Superior temporal gyrus (tissue), 1 donor: ENCODE data around the gene ANXA8.

Experiments used
- DNase-seq: peaks from one replicate; pipeline ENCODE4 v3.0.0-alpha.2; 2016; ENCODE audit errors: extremely low spot score

The ANXA8 gene

DNA sequence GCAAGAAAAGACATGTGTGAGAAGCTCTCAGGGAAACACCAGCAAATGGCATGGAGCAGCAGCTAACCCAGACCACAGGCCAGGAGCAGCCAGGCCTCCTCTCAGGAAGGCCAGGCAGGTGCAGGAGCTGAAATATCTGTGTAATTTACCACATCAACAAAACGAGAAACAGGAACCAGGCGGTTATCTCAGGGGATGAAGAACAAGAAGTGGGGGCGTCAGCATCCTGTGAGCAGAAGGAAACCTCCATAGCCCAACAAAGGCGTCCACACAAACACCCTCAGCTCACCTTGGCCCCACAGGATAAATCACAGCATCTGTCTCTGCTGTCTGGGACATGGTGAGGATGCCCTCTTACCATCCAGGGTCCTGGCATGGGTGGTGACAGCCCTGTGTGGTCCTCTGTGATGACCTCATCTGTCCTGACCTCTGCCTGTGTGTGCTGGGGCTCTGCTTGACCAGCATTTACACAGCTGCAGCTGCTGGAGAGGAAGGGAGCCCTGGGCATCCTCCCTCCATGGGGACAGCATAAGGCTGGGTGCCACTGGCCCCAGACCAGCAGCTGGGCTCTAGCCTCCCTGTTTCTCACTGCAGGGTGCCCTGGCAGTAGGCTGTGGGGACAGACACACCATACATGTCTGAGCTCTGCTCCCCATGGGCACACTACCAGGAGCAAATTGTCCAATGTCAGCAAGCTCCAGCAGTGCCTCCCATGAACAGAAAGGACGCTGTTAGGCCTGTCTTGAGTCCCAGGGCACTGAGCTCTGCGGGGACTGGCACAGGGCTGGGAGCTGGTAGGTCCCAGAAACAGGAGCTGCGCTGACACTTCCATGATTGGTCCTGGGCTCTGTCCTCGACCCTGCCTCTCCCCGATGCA is 34.6 kb downstream of the ANXA8 start:
- peak; percentile 15 for DNase-seq

DNA sequence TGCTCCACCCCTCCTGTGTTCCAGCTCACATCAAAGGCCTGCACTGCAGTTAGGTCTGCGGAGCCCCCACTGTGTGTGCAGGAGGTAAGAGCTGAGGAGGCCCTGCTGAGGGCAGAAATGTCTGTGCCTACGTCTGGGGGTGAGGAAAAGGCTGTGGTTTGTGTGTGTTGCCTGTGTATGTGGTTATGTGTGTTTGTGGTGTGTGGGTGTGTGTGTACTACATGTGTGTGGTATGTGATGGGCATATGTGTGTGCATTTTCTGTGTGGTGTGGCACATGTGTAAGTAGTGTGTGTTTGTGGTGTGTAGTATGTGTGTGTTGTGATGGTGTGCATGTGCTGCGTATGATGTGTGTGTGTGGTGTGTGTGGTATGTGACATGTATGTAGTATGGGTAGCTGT is 36.2 kb downstream of the ANXA8 start:
- DNase-seq = no peak

DNA sequence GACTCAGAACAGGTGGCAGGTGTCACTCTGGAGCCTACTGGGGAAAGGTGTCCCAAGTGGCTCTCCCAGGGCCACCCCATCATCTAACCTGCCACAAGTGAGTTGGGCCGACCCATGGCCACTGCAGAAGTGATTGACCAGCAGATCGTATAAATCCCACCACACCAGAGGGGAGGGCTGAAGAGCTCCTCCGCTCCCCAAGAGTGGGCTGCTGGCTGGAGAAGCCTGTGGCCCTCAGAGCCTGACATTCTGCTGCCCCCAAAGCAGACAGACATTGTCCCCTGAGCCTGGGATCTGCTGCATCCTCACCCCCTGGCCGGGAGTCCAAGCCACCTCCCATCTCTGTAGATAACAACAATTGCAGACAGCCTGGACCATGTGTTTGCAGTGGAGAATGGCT is 36.7 kb downstream of the ANXA8 start:
- no peak for DNase-seq

DNA sequence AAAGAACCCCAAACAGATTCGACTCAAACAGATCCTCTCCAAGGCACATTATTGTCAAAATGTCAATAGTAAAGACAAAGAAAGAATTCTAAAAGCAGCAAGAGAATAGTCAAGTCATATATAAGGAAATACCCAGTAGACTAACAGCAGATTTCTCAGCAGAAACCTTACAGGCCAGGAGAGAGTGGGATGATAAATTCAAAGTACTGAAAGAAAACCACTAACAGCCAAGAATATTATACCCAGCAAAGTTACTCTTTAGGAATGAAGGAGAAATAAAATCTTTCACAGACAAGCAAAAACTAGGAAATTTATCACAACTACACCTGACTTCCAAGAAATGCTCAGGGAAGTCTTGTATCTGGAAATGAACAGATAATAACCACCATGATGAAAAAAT is 38.2 kb downstream of the ANXA8 start:
- DNase-seq = no peak

DNA sequence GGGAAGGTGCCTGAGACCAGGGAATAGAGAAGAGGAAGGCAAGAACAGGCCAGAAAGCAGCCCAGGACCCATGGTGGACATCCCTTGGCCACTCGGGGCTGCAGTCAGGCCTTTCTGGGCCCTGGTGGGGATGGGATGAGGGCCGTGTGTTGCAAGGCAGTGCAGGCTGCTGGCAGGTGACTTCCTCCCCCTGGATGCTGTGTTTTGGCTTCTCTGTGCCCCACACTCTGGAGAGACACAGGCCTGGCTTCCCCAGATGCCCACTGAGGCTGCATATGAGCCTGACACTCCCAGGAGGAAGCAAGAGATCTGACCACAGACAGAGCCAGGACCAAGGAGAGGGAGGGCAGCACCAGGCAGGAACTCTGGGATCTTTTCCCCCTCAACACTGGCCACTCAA is 39.9 kb downstream of the ANXA8 start:
- DNase-seq = no peak

DNA sequence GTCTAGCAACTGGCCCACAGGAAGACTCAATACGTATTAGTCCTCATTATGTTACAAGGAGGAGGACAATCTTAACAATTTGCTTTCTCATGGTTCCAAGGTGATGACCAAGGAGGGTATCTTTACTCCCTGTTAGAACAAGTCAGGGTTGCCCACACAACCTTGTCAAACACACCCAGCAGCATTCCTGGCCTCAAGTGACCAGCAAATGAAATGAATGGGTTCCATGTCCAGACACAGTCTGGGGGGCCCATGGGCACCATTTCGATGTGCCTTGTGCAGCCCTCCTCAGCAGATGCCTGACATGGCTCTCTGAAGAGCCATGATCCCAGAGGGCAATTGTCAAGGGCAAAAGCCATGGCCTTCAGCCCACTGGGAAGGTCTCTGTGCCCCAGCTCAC is 40.8 kb downstream of the ANXA8 start:
- DNase-seq = no peak

DNA sequence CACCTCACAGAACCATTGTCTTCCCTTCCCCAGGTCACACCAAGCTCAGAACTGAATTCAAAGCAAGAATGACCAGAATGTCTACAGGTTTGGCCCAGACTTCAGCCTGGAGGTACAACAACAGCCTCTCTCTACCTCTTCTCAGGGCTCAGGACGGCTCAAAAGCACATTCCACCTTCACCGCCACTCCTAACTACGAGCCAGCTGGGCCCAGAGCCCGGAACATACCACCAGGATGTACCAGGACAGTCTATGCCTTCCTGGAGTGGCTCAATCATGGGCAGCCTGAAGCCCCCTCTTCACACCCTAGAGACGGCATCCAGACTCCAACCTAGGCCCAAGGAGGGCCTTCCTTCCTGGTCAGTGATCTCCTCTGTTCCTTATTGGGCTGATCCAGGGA is 41.6 kb downstream of the ANXA8 start:
- DNase-seq = no peak

DNA sequence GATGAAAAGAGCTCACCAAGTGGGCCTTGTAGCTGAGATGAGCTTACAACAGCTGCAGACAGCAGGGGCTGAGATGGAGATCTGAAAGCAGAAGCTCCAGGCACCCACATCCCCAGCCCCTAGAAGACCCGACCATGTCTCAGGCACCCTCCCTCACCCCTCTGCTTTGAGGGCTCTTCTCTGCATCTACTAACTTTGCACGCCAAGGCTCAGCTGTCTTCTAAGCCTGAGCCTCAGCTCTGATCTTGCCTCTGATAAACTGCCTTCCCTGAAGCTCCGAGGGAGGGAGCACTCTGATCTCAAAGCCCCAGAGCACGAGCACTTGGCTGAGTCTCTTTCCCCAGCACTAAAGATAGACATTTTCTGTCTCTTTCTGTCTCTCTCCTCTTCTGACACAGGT is 42.0 kb downstream of the ANXA8 start:
- DNase-seq = no peak

DNA sequence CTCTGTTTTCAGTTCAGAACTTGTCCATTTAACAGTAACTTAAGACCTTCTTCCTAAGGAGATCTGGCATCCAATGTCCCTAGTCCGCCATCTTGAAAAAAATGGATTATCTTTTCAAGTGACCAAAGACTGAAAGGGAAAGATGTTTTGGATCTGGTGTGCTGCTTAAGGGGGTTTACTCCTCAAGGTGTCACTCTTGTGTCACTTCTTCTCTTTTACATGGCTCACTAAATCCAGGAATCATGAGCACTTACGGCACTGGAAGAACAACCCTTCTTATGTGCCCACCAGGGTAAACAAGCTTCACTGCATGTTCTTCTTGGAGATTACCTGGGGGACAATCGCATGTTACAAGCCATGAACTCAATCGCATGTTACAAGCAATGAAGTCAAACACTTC is 43.7 kb downstream of the ANXA8 start:
- no peak for DNase-seq

DNA sequence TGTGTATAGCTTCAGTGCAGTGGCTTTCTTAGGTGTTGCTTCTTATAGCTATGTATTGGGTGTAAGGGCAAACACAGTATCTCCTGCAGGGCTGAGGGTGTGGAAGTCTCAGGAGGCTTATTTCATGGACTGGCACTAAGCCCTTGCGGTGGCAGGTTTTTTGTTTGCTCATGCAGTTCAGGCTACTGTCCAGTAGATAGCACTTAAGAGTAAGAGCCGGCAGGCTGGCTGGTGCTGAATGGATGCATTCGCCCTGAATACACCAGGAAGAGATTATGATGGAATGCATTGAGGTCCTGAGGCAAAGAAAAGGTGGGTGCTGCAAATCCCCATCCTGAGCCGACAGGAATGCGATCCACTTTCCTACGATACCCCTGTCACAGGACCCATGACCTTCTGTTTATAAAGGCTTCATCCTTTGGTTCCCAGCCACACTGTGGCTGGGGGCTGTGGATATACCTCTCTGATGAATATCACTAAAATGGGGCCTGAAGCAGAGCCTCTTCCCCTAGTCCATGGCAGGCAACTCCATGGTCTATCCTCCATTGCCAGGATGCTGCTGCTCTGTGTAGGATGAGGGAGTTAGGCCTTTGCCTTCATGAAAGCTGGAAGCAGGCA is 44.9 kb downstream of the ANXA8 start:
- no peak for DNase-seq

DNA sequence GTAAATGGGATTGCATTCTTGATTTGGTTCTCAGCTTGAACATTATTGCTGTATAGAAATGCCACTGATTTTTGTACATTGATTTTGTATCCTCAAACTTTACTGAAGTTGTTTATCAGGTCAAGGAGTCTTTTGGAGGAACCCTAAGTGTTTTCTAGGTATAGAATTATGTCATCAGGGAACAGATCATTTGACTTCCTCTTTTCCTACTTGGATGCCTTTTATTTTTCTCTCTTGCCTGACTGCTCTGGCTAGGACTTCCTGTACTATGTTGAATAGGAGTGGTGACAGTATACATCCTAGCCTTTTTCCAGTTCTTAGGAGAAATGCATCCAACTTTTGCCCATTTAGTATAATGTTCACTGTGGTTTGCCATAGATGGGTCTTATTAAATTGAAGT is 48.8 kb downstream of the ANXA8 start:
- no peak for DNase-seq

DNA sequence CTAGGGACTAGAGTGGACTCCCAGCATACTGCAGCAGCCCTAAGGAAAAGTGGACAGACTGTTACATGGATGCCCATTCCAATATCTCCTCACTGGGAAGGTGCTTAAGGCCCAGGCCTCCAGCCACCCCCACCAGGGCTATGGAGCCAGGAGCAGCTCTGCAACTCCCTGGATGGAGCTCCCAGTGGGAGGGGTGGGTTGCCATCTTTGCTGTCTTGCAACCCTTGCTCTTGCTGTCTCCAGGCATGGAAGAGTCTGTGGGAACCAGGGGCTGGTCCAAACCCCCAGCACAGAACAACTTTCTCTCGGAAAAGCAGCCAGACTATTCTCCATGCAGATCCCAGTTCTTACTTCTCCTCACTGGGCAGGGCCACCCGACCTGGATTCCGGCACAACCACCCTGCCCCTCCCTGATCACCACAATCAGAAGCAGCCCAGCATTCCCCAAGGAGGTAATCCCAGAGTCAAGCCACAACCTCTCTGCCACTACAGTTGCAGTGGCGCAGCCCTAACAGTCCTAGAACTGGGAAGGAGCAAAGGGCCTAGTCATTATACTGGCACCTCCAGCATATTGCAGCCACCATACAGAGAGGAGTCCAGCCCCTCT is 58.0 kb downstream of the ANXA8 start:
- DNase-seq = no peak

DNA sequence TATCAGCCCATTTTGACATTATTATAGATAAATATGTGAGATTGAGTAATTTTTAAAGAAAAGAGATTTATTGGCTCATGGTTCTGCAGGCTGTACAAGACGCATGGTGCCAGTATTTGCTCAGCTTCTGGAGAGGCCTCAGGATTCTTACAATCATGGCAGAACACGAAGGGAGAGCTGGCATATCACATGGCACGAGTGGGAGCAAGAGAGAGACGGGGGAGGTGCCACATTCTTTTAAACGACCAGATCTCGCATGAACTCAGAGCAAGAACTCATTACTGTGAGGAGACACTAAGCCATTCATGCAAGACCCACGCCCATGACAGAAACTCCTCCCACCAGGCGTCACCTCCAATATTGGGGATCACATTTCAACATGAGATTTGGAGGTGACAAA is 59.7 kb downstream of the ANXA8 start:
- DNase-seq = no peak

DNA sequence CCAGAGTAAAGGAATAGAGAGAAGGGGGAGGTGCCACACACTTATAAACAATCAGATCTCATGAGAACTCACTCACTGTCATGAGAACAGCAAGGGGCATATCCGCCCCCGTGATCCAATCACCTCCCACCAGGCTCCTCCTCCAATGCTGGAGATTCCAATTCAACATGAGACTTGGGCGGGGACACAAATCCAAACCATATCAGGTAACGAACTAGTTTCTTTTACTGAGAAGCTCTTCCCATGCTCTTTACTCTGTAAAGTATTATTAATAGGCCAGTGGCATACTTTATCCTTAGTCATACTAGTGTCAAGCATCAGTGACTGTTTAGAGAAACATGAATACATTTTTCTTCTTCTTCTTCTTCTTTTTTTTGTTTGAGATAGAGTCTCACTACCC is 60.4 kb downstream of the ANXA8 start:
- DNase-seq = no peak

DNA sequence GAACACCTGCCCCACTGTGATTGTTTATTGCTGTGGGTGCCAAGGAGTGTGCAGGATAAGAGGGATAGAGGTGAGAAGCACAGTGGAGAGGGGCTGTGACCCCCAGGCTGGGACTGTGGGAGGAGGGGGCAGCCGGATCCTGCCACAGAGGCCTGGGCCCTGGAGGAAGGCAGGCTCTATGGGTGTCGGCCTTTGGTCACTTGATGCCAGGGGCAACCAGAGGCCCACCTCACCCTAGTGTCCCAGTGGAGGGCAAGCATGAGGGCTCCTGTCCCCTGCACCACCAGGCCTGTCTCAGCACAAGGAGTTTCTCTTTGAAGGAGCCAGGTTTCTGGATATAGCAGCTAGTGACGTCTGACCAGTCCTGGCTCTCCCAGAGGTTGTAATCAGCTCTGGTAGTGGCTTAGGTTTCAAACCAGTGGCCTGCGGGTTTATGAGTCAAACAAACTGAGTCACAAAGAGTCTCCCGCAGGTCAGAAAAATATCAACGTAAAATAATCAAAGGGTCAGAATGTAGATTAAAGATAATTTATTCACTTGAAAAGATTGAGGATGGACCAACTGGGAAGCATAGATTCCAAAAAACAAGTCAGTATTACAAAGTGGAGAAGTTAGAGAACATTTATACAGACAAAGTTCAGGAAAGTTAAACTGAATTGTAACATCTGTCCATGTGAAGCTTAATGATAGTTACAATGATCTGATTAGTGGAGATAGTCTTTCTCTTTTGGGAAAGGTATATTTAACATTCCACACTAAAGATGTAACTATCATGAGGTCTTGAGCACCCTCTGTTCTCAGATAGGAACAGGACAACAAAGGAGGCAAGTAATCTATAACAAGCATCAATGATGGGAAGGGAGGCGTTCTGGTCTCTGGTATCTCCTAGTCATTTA is 62.6 kb downstream of the ANXA8 start:
- no peak for DNase-seq

DNA sequence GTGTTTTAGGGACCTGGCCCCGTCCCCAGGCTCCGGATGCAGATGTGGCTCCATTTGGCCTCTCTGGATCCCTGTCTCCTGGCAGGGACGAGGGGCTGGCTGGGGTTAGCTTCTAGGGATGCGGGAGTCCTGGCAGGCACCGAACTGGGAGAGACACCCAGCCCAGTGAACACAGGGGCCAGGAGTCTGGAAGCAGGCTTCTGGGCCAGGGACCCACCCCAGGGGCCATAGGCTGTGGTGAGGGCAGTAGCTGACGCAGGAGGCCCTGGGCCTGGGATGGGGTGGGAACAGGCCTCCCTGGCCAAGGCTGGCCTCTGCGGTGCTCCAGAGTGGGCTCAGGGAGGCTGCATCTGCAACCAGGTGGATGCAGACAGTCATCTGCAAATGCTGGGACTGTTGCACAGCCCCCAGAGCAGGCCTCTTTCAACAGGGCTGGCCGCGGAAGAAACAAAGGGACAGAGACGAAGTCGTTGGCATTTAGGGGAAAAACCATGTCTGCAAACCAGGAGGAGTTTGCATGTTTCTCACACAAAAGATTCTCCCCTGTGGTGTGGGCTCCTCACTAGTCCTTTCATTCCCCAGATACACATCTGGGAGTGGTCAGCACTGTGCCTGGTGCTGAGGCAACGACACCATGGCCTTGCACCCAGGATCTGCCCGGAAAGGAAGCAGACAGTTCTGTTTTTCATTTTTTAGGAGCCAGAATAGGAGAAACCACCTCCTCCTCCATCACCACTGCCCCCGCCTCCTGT is 63.4 kb downstream of the ANXA8 start:
- no peak for DNase-seq

DNA sequence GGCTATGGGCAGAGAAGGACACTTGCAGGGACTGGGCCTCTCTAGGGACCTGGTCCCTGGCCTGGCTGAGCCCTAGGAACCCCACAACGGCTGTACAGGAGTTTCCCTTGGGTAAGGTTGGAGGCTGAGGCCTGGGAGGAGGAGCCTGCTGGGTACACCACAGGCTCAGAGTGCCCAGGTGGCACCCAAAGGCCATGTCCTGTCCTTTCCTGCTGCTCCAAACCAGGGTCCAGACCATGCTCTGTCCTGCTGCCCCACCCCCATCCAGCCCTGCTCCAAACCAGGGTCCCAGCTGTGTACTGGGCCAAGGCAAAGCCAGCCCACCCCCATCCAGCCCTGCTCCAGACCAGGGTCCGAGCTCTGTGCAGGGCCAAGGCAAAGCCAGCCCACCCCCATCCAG is 64.5 kb downstream of the ANXA8 start:
- no peak for DNase-seq

DNA sequence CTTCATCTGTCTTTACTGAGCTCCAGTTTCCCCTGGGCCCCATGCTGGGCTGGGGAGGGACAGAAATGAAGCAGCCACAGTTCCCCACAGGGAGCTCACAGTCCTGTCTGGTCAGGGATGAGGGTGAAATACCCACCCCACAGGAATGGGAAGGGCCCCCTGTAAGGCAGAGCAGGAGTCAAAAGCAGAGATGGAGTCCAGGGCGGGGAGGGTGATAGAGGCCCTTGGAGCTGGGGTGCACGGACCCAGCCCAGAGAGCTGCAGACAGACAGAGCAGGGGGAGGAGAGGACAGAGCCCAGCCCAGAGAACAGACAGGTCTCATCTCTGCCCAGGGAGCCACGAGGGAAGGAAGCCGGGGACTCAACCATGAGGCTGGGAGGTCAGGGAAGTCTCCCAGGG is 64.9 kb downstream of the ANXA8 start:
- no peak for DNase-seq

DNA sequence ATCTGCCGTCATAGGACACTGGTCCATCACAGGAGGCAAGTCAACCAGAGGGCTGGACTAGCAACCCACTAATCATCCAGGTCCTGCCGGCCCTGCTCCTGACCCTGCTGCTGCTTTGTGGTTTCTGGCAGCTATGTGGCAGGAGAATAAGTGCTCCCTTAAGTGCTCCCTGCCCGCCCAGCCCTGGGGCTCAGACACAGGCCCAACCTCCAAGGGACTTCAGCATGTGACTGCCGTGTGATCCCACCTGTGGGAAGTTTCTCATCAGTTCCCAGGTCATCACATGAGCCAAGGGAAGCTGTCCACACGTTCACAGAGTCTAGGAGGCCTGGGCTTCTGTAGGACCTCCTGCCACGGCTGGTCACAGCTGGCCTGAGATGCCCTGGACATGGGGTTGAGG is 65.6 kb downstream of the ANXA8 start:
- DNase-seq = no peak
